ENCODE data around the gene RNU6-9.
A peak's percentile ranks its signal among the peaks of the same experiment; 100 is the strongest.

The RNU6-9 gene

DNA sequence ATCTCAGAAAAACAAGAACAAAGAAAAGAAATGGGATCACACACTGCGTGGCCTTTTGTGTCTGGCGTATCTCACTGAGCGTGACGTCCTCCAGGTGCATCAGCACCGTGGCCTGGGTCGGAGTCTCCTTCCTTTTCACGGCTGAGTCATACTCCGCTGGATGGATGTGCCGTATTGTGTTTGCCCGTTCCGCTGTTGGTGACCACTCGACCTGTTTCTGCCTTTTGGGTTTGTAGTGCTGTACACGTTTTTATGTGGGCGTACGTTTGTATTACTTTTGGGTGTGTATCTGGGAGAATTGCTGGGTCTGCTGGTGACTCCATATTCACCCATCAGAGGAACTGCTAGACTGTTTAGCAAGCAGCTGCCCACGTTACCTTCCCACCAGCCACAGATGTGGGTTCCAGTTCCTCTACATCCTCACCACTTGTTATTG lies 44.0 kb downstream of the RNU6-9 start:
- DNase-seq: no peak

- DNase-seq: no peak
Measured at GRCh38 chr19:938233-938923, 45.1 kb downstream of the RNU6-9 start.

DNA sequence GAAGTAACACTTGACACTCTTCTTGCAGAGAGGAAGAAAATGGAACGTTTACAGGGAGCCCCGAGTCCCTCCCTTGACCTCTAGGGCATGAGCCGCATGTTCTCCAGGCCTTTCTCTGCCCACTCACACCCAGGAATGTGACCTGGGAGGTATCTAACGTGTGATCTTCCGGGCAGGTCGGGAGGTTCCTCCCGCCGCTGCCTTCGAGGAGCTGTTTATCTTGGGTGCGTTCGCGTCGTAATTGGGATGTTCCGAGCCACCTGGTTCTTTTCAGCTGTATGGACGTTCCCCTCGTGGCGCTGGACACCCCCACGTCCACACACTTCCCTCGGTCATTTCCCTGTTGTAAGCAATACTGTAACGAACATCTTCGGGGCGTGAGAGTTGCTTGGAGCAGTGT lies 46.2 kb downstream of the RNU6-9 start:
- DNase-seq: no peak

- no peak for DNase-seq
Measured at GRCh38 chr19:939922-940321, 46.6 kb downstream of the RNU6-9 start.

- peak; percentile 62 for DNase-seq
Measured at GRCh38 chr19:940591-941291, 47.5 kb downstream of the RNU6-9 start.

DNA sequence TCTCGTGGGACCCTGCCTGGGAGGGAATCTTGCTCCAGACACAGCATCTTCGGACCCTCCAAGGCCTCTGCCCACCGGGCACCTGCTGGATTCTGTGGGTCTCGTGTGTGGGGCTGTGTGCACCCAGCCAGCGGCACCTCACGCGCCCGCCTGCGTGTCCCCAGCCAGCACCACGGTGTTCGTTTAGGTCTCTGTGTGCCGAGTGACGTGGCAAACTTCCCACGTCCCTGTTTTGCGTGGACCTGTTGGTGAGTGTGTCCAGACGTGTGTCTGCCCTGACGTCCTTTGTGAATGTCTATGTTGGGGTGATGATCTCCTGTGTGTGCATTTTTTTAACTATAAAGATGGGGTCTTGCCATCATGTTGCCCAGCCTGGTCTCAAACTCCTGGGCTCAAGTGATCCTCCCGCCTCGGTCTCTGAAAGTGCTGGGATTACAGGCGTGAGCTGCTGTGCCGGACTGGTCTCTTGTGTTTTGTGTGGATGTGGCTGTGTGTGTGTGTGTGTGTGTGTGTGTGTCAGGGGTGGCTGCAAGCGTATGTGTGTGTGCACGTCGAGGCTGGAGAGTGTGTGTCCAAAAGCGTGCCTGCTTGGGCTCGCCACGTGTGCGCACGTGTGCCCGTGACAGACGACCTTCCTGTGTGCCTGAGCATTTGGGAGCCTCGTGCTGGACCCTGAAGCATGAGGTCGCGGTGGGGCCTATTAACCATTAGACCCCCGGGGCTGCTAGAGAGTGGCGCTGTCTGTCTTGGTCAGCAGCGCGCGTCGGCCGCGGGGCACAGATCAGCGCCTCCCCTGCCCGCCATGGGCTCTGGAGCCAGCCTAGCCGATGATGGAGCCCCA lies 48.2 kb downstream of the RNU6-9 start:
- DNase-seq: no peak

GRCh38 chr19:942133-942645 lies 48.9 kb downstream of the RNU6-9 start:
- no peak for DNase-seq

Data from midbrain (tissue), 1 donor.